NCI-H187 (cell line): ENCODE results near the gene ZNF488.

ENCODE experiments used
- DNase-seq, 2 experiments: peaks; one replicate each; lab custom pipeline; 2025; lab: John Stamatoyannopoulos, UW

The ZNF488 gene

DNA sequence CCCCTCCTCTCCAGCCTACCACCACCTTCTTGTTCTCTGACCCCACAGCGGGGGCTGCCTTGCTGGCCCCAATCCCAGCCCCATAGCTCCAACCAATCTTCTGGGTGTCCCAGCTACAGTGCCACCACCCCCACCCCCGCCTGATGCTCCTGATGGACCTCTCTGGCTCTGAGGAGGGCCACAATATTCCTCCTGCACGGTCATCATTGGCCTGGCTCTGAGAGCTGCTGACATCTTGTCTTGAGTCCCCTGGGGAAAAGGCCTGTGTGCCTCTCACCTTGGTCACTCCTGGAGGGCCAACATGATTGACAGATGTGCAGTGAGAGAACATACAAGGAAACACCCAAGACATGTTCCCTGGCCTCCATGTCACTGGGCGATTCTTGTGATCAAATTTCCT lies 54.2 kb downstream of the ZNF488 start:
- DNase-seq: no peak

DNA sequence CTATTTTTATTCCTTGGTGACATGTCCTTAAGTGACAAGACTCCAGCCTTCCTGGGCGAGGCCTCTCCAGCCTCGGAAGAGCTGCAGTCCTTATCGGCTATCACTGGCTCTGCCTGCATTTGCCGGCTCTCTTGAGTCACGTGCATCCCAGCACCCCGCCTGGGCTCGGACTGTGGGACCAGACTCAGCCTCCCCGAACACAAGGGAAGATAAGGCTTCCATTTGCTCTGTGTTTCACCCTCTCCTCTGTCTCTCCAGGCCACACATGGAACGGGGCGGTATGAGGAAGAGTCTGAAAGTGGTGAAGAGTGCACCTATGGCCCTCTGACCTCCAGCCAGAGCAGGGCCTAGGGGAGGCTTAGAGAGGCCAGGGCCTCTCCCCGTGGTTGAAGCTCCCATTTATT lies 57.2 kb downstream of the ZNF488 start:
- DNase-seq: no peak

DNA sequence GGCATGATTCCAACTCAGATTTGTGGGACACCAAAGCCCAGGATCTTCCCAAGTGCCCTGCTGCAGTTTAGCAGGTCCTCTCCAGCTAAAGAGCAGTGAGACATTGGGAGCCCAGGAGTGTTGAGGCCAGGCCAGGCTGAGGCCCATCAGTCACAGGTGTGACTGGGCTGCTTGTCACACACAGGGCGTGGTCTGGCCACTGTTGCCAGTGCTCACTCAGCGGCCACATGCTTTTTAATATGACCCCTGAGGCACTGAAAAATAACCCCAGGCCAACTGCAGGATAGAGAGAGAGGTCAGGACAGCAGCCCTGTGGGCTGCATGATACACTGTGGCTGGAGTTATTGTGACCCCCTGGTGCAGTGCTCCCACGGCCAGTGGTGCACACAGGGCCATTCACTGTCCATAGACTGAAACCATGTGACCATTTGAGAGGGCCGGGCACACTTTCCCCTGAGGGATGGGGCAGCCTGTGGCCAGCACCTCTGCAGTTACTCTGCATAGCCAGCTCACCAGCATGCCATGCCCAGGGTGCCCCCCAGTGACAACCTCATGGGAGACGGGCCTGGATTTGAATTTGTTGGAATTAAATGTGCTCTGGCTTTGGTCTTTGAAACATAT lies 57.7 kb downstream of the ZNF488 start:
- no peak for DNase-seq

DNA sequence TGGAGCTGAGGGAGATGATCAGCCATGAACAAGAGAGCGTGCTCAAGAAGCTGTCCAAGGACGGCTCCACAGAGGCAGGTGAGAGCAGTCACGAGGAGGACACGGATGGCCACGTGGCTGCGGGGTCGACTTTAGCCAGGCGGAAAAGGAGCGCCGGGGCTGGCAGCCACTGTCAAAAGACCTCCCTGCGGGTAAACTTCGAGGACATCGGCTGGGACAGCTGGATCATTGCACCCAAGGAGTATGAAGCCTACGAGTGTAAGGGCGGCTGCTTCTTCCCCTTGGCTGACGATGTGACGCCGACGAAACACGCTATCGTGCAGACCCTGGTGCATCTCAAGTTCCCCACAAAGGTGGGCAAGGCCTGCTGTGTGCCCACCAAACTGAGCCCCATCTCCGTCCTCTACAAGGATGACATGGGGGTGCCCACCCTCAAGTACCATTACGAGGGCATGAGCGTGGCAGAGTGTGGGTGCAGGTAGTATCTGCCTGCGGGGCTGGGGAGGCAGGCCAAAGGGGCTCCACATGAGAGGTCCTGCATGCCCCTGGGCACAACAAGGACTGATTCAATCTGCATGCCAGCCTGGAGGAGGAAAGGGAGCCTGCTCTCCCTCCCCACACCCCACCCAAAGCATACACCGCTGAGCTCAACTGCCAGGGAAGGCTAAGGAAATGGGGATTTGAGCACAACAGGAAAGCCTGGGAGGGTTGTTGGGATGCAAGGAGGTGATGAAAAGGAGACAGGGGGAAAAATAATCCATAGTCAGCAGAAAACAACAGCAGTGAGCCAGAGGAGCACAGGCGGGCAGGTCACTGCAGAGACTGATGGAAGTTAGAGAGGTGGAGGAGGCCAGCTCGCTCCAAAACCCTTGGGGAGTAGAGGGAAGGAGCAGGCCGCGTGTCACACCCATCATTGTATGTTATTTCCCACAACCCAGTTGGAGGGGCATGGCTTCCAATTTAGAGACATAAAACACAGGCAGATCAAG lies 58.5 kb downstream of the ZNF488 start:
- no peak for DNase-seq

DNA sequence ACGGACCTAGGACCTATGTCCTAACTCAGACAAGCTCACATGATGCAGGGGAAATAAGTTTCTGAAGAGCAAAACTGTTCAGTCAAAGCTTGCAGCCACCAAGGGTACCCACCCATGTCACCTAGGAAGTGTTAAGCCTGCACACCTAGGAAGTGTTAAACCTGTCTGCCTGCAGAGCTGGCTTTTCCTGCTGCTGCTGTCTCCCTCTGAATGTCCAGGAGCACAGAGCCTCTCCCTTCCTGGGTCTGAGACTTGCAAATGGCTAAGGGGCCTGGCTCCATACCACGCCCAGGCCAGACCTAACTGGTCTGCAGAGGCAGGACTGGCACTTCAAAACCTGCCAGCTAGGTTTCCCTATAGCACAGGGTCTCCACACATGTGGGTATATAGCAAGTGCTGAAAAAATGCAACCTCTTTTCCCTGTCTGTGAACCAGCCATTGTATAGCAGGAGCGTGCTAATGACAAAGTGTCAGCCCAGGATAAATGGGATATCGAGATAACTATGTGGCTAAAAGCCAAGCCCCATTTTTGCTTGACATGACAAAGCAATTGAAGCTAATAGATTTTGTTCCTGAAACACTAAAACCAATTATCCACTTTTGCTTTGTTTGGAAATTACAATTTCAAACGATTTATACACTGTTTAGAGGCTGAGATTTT lies 60.3 kb downstream of the ZNF488 start:
- no peak for DNase-seq

DNA sequence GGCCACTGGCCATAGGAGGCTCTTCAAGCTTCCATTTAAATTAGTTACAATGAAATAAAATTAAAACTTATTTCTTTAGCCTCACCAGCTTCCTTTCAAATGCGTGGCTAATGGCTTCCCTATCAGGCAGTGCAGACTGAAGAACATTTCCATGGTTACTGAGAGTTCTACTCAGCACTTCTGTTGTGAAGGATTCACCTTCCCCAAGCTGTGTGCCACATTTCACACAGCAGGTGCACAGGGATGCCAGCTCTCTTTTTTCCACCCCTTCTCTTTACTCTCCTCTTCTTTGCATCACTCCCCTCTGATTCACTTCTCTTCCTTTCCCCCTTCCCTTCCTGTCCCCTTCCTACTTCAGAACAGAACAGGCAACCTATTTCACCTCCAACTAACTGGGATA lies 61.0 kb downstream of the ZNF488 start:
- no peak for DNase-seq

DNA sequence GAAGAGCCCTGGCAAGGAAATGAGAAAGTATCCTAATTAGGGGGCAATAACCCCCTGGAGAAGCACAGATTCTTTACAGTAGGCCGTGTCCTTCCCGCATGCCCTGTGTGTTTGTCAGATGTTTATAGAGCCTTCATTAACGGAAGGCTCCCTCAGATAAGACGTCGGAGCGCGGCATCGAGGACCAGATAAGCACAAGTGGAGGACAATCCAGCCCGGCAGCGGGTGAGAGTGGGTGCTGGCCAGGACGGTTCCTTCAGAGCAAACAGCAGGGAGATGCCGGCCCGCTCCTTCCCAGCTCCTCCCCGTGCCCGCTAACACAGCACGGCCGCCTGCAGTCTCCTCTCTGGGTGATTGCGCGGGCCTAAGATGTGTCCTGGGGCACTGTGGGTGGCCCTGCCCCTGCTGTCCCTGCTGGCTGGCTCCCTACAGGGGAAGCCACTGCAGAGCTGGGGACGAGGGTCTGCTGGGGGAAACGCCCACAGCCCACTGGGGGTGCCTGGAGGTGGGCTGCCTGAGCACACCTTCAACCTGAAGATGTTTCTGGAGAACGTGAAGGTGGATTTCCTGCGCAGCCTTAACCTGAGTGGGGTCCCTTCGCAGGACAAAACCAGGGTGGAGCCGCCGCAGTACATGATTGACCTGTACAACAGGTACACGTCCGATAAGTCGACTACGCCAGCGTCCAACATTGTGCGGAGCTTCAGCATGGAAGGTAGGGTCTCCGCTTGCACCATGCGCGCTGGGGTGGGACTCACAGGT lies 61.6 kb downstream of the ZNF488 start, which contains the start of gene GDF2:
GDF2 (plus strand) TSS at position 155 of the 762 bp plus-strand sequence; CDS start at position 370, 215 bp downstream.
- DNase-seq: no peak

DNA sequence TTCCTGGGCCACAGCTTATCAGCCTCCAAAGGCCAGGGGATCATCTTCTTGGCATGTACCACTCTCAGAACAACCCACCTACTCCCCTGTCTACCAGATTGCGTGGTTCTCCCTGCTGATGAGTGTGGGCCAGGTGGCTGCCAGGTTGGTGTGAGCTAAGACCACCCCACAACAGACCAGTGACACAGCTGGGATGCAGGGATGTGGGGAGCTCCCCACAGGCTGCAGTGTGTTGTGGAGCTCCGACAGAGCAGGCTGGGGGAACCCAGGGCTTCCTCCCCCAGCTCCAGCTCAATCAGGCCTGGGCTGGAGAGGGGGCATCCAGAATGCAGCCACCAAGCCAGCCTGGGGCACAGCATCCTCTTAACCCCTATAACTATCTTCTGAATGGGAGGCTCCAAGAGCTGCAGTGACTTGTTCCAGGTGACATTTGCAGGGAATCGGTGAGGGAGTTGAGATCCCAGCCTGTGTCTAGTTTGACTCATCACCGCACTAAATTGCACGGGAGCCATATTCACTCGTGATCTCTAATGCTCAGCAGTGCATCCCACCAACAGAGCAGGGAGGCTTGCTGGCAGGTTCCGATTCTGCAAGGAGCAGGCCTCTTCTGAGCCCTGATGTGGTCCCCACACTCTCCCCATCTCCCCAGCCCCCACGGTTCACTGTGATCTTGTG lies 62.4 kb downstream of the ZNF488 start:
- DNase-seq: no peak

DNA sequence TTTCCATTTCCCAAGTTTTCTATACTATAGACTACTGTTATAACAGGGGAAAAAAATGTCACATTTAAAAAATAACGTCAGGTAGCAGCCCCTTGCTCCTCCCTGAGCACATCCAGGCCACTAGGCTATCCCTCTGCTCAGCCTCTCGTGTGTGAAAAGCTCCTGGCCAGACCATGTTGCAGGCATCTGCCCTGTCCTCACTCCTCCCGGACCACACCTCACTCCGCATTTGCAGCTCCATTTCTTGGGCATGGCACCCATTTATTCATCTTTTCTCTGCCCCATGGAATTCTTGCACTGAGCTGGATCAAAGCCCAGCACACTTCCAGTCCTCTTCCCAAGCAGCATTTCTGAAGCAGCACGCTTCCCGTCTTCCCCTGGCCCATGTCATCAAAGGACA lies 63.3 kb downstream of the ZNF488 start:
- DNase-seq: no peak

DNA sequence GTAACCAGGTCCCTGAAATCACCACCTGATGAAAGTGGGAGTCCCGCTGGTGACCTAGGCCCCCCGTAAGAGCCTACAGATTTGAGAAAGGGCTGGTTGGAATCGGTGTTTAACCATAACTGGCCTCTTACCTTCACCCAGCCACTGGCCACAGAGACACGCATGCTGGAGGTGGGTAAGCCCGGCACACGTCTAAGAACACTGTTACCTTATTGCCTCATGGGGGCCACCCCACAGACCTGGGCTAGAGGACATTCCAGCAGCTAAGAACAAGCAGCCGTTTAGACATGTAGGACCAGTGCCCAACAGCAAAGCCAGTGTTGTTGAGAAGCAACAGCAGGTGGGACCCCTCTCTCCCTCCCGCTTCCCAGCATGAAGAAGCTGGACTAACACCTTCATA lies 64.3 kb downstream of the ZNF488 start:
- DNase-seq: no peak

DNA sequence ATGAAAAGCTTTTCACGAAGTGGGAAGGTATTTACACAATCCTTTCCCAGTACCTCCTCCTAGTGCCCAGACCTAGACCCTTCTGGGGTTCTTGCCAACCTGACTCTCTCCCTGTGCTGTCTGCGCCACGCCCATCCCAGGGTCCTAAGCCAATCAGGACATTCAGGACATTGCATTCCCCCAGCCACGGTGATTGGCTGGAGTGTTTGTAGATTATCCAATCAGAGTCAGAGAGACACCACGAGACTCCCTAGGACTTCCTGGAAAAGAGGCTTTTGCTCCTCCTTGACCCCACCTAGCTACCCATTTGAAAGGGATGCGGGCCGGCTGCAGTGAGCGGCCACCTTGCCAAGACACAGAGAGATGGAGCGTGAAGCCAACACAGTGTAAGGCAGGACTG lies 65.4 kb downstream of the ZNF488 start:
- DNase-seq: no peak

DNA sequence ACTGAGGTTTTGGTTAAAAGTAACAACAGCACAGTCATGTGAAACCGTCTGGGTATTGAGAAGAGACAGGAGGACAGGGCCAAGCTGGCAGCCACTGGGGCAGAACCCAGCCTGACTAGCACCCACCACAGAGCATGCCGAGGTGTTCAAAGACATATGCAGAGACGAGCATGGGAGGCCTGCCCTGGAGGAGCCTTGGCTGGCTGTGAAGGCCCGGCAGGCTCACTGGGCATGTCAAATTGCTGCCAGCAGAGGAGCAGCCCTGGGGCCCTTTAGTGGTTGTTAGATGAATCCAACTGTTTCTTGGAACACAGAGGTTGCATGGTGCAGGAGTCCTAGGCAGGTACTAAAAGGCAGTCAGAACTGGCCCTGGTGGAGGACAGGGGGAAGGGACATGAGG lies 66.8 kb downstream of the ZNF488 start:
- no peak for DNase-seq

DNA sequence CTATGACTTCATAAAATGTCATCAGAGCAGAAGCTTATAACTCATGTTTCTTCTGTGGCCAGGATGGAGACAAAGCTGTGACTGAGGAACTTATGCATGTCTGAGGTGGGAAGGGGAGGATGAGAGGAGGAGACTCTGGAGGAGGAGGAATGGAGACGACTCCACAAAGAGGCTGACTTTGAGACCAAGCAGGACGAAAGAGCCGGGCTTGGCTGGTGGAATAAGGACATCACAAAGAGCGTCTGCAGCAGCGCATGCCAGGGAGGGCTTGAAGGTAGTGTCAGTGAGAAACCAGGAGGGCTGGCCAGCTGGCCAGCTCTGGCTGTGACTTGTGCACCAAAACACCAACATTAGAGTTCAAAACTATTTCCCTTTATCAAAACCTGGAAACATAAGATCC lies 68.0 kb downstream of the ZNF488 start:
- no peak for DNase-seq
